IPS-NIHi7 (cell line): Measurements from ENCODE around the gene CELF1.
A peak's percentile ranks its signal among the peaks of the same experiment; 100 is the strongest.

Experiments used
- DNase-seq: peaks from one replicate; pipeline ENCODE4 v3.0.0; 2012; ENCODE audit warnings: mixed read lengths; ENCODE audit errors: extremely low spot score

The CELF1 gene

GRCh38 chr11:47552566-47553405 is at the start of gene CELF1:
TSS of gene CELF1 (minus strand) at chr11:47553132. CDS start at chr11:47499523, 53,609 bp downstream.
- peak; percentile 92 for DNase-seq

- DNase-seq: no peak
These were observed 47.0 kb upstream of the CELF1 start for GRCh38 chr11:47599902-47600301.

- DNase-seq: no peak
These were observed 43.0 kb upstream of the CELF1 start for GRCh38 chr11:47595967-47596366.

- no peak for DNase-seq
These were observed 42.1 kb upstream of the CELF1 start for GRCh38 chr11:47595029-47595428.

- peak; percentile 60 for DNase-seq
These were observed 41.3 kb upstream of the CELF1 start, which contains the start of gene C1QTNF4 for GRCh38 chr11:47593934-47594855. TSS of gene C1QTNF4 (minus strand) at chr11:47594411. CDS start at chr11:47590810, 3,601 bp downstream.

GRCh38 chr11:47593492-47593933 is 40.6 kb upstream of the CELF1 start:
- no peak for DNase-seq

GRCh38 chr11:47592970-47593369 is 40.0 kb upstream of the CELF1 start:
- DNase-seq: no peak

- no peak for DNase-seq
These were observed 39.3 kb upstream of the CELF1 start for GRCh38 chr11:47592251-47592650.

- no peak for DNase-seq
These were observed 38.8 kb upstream of the CELF1 start for GRCh38 chr11:47591764-47592163.

- DNase-seq: peak; percentile 82
These were observed 37.3 kb upstream of the CELF1 start for GRCh38 chr11:47589977-47590861.

- no peak for DNase-seq
These were observed 36.6 kb upstream of the CELF1 start for GRCh38 chr11:47589584-47589976.

GRCh38 chr11:47589118-47589517 is 36.2 kb upstream of the CELF1 start:
- no peak for DNase-seq

- DNase-seq: no peak
These were observed 34.9 kb upstream of the CELF1 start for GRCh38 chr11:47587723-47588326.

GRCh38 chr11:47587039-47587716 is 34.2 kb upstream of the CELF1 start:
- DNase-seq: no peak

GRCh38 chr11:47586098-47586855 is 33.3 kb upstream of the CELF1 start, which contains the start of gene FAM180B:
TSS of gene FAM180B (plus strand) at chr11:47586678. CDS start at chr11:47586769, 91 bp downstream.
- no peak for DNase-seq

- DNase-seq: no peak
These were observed 30.9 kb upstream of the CELF1 start for GRCh38 chr11:47583844-47584243.

- DNase-seq: peak; percentile 92
These were observed 25.9 kb upstream of the CELF1 start, which contains the start of the genes KBTBD4 and NDUFS3 for GRCh38 chr11:47578524-47579494. TSS of gene KBTBD4 (minus strand) at chr11:47578970. CDS start at chr11:47578951, 19 bp downstream. TSS of gene NDUFS3 (plus strand) at chr11:47579074. CDS start at chr11:47579092, 18 bp downstream.

- DNase-seq: no peak
These were observed 24.6 kb upstream of the CELF1 start for GRCh38 chr11:47577460-47578041.
